Ramos (cell line): Measurements from ENCODE around the gene TIMM44.
"Not testable (repeated sequence)": the region's sequence is repeated elsewhere in the genome, so short reads cannot be mapped to it uniquely, and the experiment has no call there.

Source experiments
- in situ Hi-C: fragments of 300-500 bp; cut with MboI; formaldehyde crosslinking; loops from one replicate; pipeline ENCODE4 v1.14.3; 2022; ENCODE audit warnings: low sequenced_read_pairs; ENCODE audit not compliant: unreplicated experiment

The TIMM44 gene

DNA sequence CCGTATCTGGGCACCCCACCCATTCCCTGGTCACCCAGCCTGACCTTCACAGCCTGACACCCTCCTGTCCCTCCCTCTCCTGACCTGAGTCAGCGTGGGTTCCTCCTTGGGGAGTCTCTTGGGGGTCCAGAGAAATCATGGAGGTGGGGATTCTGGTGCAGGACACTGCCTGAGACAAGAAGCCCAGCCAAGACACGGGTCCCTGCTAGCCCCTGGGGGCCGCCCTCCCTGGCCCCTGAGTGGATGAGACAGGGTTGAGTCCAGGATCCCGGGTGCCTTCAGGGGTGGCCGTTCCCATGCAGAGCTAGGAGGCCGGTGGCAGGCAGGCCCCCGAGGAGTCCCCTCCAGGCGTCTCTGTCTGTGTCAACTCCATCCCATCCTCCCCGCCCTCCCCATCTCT is 38.2 kb downstream of the TIMM44 start:
- in situ Hi-C loops, result no loop called here

- in situ Hi-C loops, result no loop called here
Observed at GRCh38 chr19:7904074-7905020, 39.1 kb downstream of the TIMM44 start.

DNA sequence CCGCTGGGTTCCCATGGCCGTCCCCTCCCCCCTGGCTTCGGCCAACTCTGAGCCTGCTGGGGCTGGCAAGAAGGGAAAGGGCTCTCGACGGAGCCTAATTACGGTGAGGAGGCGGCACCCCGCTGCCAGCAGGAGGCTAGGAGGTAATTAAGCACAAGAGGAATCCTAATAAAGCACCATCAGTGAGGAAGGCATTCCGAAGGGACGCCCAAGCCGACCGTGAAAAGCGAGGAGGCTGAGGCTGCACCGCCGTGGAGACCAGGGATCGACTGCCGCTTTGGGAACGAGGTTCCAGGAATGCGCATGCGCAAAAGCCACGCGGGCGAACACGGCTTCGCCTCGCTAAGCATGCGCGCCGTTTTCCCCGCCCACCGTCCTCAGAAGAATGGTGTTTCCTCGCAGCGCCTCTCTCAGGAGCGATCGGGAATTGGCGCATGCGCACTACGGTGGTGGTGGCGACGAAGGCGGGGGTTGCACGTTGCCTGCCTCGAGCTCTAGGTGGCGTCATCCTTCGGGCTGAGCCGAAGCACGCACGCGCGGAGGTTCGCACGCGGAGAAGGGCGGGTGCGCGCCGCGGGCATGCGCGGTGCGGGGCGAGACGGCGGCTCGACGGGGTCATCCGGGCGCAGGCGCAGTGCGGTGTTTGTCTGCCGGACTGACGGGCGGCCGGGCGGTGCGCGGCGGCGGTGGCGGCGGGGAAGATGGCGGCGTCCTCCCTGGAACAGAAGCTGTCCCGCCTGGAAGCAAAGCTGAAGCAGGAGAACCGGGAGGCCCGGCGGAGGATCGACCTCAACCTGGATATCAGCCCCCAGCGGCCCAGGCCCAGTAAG is 40.0 kb downstream of the TIMM44 start, which contains the start of gene MAP2K7:
Gene MAP2K7 (plus strand): TSS at position 634 of the 830 bp plus-strand sequence. CDS start 68 bp downstream, at position 702.
- in situ Hi-C loops, result no loop called here

GRCh38 chr19:7902796-7903243 is 40.6 kb downstream of the TIMM44 start:
- in situ Hi-C loops, result no loop called here

DNA sequence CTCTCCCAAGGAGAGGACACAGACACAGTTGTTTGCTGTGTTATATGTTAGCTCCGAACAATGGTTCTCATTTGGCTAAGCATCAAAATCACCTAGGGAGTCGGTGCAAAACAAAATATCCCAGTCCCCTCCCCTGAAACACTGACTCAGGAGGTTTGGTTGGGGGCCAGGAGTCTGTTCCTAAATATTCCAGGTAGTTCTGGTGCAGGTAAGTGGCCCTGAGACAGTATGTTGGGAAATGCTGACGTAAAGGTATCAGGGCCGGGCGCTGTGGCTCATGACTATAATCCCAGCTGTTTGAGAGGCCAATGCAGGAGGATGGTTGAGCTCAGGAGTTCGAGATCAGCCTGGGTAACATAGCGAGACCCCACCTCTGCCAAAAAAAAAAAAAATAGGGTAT is 42.1 kb downstream of the TIMM44 start:
- in situ Hi-C loops, result no loop called here

- in situ Hi-C loops, result no loop called here
Observed at GRCh38 chr19:7900931-7901330, 42.5 kb downstream of the TIMM44 start.

GRCh38 chr19:7900401-7900870 is 43.0 kb downstream of the TIMM44 start:
- in situ Hi-C loops, result no loop called here

DNA sequence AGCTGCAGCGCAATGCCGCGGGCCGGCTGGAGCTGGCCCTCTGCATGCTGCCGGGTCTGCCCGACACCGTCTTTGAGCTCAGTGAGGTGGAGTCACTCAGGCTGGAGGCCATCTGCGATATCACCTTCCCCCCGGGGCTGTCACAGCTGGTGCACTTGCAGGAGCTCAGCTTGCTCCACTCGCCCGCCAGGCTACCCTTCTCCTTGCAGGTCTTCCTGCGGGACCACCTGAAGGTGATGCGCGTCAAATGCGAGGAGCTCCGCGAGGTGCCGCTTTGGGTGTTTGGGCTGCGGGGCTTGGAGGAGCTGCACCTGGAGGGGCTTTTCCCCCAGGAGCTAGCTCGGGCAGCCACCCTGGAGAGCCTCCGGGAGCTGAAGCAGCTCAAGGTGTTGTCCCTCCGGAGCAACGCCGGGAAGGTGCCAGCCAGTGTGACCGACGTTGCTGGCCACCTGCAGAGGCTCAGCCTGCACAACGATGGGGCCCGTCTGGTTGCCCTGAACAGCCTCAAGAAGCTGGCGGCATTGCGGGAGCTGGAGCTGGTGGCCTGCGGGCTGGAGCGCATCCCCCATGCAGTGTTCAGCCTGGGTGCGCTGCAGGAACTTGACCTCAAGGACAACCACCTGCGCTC is 43.6 kb downstream of the TIMM44 start:
- in situ Hi-C loops, result no loop called here

GRCh38 chr19:7898967-7899366 is 44.5 kb downstream of the TIMM44 start:
- in situ Hi-C loops, result no loop called here

DNA sequence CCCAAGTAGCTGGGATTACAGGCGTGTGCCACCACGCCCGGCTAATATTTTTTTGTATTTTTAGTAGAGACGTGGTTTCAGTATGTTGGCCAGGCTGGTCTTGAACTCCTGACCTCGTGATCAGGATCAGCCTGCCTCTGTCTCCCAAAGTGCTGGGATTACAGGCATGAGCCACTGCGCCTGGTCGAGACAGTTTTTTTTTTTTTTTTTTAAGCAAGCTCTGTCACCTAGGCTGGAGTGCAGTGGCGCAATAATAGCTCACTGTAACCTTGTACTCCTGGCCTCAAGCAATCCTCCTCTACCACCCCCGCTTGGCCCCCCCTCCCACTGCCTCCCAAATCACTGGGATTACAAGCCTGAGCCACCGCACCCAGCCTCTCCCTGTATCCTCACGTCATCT is 46.2 kb downstream of the TIMM44 start:
- in situ Hi-C loops, result no loop called here

GRCh38 chr19:7895565-7895964 is 47.9 kb downstream of the TIMM44 start:
- in situ Hi-C loops, result no loop called here

GRCh38 chr19:7894612-7895309 is 48.7 kb downstream of the TIMM44 start:
- in situ Hi-C loops, result no loop called here

DNA sequence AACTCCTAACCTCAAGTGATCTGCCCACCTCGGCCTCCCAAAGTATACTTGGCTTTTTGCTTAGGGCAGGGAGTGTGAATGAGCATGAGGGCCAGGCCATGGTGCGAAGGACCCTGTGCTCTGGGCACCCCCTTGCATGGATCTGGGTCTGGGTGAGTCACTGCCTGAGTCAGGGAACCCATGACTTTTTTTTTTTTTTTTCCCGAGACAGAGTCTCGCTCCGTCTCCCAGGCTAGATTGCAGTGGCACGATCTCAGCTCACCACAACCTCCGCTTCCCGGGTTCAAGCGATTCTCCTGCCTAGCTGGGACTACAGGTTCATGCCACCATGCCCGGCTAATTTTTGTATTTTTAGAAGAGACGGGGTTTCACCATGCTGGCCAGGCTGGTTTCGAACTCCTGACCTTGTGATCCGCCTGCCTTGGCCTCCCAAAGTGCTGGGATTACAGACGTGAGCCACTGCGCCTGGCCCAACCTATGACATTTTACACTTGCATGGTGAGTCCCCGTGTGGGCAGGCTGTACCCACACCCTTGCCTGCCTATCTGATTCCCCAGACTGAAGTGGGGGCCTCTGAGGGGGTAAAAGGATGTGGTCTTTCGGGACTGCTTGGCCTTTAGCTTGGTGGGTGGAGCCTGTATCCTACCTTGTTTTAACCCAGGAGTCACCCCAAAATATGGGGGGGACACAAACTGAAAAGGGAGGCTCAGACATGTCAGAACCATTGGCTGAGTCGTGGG is 49.9 kb downstream of the TIMM44 start:
- in situ Hi-C loops, result not testable (repeated sequence)

GRCh38 chr19:7888826-7889217 is 54.6 kb downstream of the TIMM44 start:
- in situ Hi-C loops, result no loop called here

GRCh38 chr19:7888145-7888825 is 55.2 kb downstream of the TIMM44 start, which contains the start of gene LRRC8E:
Gene LRRC8E, plus strand, starts transcription at chr19:7888510. Its CDS starts 7,094 bp downstream, at chr19:7895604.
- in situ Hi-C loops, result no loop called here

GRCh38 chr19:7887408-7888144 is 55.9 kb downstream of the TIMM44 start:
- in situ Hi-C loops, result no loop called here

DNA sequence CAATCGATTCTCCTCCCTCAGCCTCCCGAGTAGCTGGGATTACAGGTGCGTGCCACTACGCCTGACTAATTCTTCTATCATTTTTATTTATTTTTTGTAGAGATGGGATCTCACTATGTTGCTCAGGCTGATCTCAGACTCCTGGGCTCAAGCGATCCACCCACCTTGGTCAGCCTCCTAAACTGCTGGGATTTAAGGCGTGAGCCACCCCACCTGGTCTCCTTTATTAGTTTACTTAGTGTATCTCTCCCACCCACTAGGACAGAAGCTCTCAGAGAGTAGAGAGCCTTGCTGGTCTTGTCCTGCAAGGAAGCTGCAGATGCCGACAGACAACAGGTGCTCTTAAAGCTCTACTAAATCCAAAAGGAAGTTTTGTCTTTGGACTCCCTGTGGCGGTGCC is 57.6 kb downstream of the TIMM44 start:
- in situ Hi-C loops, result no loop called here
